K562 (cell line): Measurements from ENCODE around the gene ZNRF2. TPM values are rescaled to one million over a fixed set of nuclear protein-coding genes. Genes with fewer than 3 reads are reported as not detected.

Experiments used
- ARNT ChIP-seq, 2 experiments: fragments of 450-650 bp; IDR thresholded peaks; 2 replicates each; pipeline ENCODE4 v1.6.1; 2016; ENCODE audit warnings: mild to moderate bottlenecking in 1 of 2
- CBFB ChIP-seq: sonication (generic); formaldehyde crosslinking; IDR thresholded peaks from 2 replicates; pipeline ENCODE4 v1.4.0; 2020; ENCODE audit warnings: mild to moderate bottlenecking, missing genetic modification reagents
- EGR1 ChIP-seq: fragments of 450-650 bp; conservative IDR thresholded peaks from 2 replicates; pipeline ENCODE4 v1.6.1; 2017; ENCODE audit warnings: mild to moderate bottlenecking
- ESRRB ChIP-seq: fragments of 250-450 bp; sonication (Bioruptor Pico); IDR thresholded peaks from 2 replicates; pipeline ENCODE4 v1.5.0; 2020; ENCODE audit warnings: mild to moderate bottlenecking, moderate library complexity, borderline replicate concordance
- GABPB1 ChIP-seq: sonication (generic); formaldehyde crosslinking; IDR thresholded peaks from 2 replicates; pipeline ENCODE4 v1.8.0; 2022; ENCODE audit warnings: mild to moderate bottlenecking, missing genetic modification reagents
- HIVEP1 ChIP-seq: fragments of 250-450 bp; sonication (Bioruptor Pico); IDR thresholded peaks from 2 replicates; pipeline ENCODE4 v1.4.0; 2020; ENCODE audit warnings: mild to moderate bottlenecking
- KDM5B ChIP-seq: fragments of 200-600 bp; sonication (generic); IDR thresholded peaks from 2 replicates; pipeline ENCODE4 v1.6.1; 2012; ENCODE audit warnings: low read depth, mild to moderate bottlenecking, moderate library complexity, low read length, control low read depth, inconsistent platforms; ENCODE audit not compliant: insufficient replicate concordance
- KLF6 ChIP-seq: fragments of 250-450 bp; sonication (Bioruptor Pico); IDR thresholded peaks from 2 replicates; pipeline ENCODE4 v1.4.0; 2020; ENCODE audit warnings: mild to moderate bottlenecking, moderate library complexity, borderline replicate concordance
- MAFG ChIP-seq: fragments of 450-650 bp; conservative IDR thresholded peaks from 2 replicates; pipeline ENCODE4 v1.6.1; 2016; ENCODE audit warnings: missing genetic modification characterization, missing compliant biosample characterization
- RBM25 ChIP-seq: fragments of 200-400 bp; formaldehyde crosslinking; IDR thresholded peaks from 2 replicates; pipeline ENCODE4 v1.6.1; 2018; ENCODE audit warnings: low read length, low read depth, moderate library complexity; ENCODE audit not compliant: severe bottlenecking
- TOE1 ChIP-seq, 2 experiments: fragments of 450-650 bp in 1 of 2; sonication (generic) in 1 of 2; formaldehyde crosslinking in 1 of 2; IDR thresholded peaks; 2 replicates each; pipeline versions ENCODE4 v1.7.1 to v1.8.0; 2016 to 2022; ENCODE audit warnings: borderline replicate concordance in 2 of 2, mild to moderate bottlenecking in 2 of 2, antibody characterized with exemption in 1 of 2, inconsistent platforms in 1 of 2, low read depth in 1 of 2, missing genetic modification reagents in 1 of 2, moderate library complexity in 1 of 2
- TRIM24 ChIP-seq, 2 experiments: fragments of 450-650 bp; IDR thresholded peaks; 2 replicates each; pipeline ENCODE4 v1.6.1; 2016
- WHSC1 ChIP-seq: IDR thresholded peaks from one replicate; pipeline ENCODE4 v1.6.1; 2012; ENCODE audit warnings: low read length, control low read depth, inconsistent platforms
- XRCC4 ChIP-seq: IDR thresholded peaks from one replicate; pipeline ENCODE4 v1.6.1; 2011; ENCODE audit not compliant: insufficient read depth, insufficient read length; ENCODE audit errors: extremely low read depth
- ZKSCAN8 ChIP-seq: fragments of 200-800 bp; sonication (Bioruptor generic); IDR thresholded peaks from 2 replicates; pipeline ENCODE4 v1.6.1; 2016; ENCODE audit warnings: missing genetic modification characterization, missing compliant biosample characterization
- ZNF584 ChIP-seq: fragments of 200-800 bp; sonication (Bioruptor generic); IDR thresholded peaks from 2 replicates; pipeline ENCODE4 v1.6.1; 2016; ENCODE audit warnings: low read depth, mild to moderate bottlenecking, missing genetic modification characterization, missing compliant biosample characterization
- polyA plus RNA-seq, 8 experiments: library from polyadenylated mRNA; depleted of rRNA in 4 of 8; stranded (reverse) in 5 of 8; unstranded in 3 of 8; fragments of >200 nt; fragmentation: Nextera tagmentation in 2 of 8; fragmentation: Illumina TruSeq in 1 of 8; extraction: Ambion mirVana in 2 of 8; extraction: Trizol in 1 of 8; gene quantifications; 2 replicates each; pipeline versions ENCODE4 v1.2.1 to v1.2.3, GENCODE V29; 2011 to 2014; ENCODE audit warnings: inconsistent platforms in 1 of 8, missing spikeins in 1 of 8
- total RNA-seq, 7 experiments: library from RNA; depleted of rRNA in 6 of 7; stranded (reverse); fragments of >200 nt in 6 of 7; fragmentation: Illumina TruSeq in 2 of 7; extraction: Trizol in 2 of 7; gene quantifications; 2 replicates each; pipeline versions ENCODE4 v1.2.1 to v1.2.3, GENCODE V29; 2011 to 2021; ENCODE audit warnings: low replicate concordance in 1 of 7
- TF ChIP-seq, protein P1 (sequence below), 2 experiments: IDR thresholded peaks; 2 replicates each; pipeline ENCODE4 v1.6.1; 2012; ENCODE audit warnings: improper control_type of control experiment in 2 of 2, low read depth in 2 of 2, low read length in 2 of 2, borderline replicate concordance in 1 of 2
- TF ChIP-seq, protein P2 (sequence below): fragments of 250-450 bp; sonication (Bioruptor Pico); IDR thresholded peaks from 2 replicates; pipeline ENCODE4 v1.8.0; 2022; ENCODE audit warnings: moderate library complexity, mild to moderate bottlenecking, inconsistent platforms
- TF ChIP-seq, protein P3 (sequence below): fragments of 250-450 bp; sonication (Bioruptor Pico); IDR thresholded peaks from 2 replicates; pipeline ENCODE4 v1.8.0; 2021; ENCODE audit warnings: moderate library complexity, mild to moderate bottlenecking, inconsistent platforms
- TF ChIP-seq, protein P4 (sequence below): fragments of 250-450 bp; sonication (Bioruptor Pico); IDR thresholded peaks from 2 replicates; pipeline ENCODE4 v1.9.0; 2021; ENCODE audit warnings: mild to moderate bottlenecking
- TF ChIP-seq, protein P5 (sequence below): fragments of 450-650 bp; formaldehyde crosslinking; IDR thresholded peaks from 2 replicates; pipeline ENCODE4 v1.4.0; 2020; ENCODE audit warnings: mild to moderate bottlenecking, moderate library complexity

Gene ZNRF2
- total and polyA plus RNA-seq, 9 of the 15 experiments (the other 6 are each of a cell fraction or from before 2014, with no cell fraction given): 1.1 to 13.9 (median 5.5) TPM

DNA sequence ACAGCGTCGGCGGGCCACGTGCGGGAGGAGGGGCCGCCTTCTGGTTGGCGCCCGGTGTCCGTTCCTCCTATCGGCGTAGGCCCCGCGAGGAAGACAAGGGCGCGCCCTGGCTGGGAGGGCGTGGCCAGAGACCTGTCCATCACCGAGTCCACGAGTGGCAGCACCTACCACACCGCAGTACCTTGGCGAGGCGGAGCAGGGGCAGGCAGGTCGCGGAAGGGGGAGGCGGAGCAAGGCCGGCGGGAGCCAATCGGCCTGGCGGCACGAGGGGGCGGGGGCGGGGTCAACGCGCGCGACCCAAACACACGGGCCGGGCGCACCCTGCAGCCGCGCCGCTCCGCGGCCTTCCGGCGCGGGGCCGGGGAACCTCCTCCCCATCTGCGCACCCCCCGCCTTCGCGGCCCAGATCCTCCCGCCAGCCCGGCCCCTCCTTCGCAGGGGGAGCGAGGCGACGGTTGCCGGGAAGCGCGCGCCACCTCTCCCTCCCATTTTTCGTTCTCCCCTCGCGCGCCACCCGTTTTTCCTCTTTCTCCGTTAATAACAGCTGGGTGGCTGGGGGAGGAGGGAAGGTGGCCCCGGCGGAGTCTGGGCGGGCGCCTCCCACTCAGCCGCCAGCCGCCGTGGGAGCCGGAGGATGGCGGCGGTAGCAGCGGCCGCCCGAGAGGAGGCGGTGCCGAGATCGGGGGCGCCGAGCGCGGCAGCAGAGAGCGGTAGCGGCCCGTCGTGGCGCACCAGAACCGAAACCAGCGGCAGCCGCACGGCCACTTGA, at the start of gene ZNRF2 (continued):
- TF ChIP-seq HIVEP1 (CRISPR knock-in tag): no peak
- TF ChIP-seq WHSC1: no peak
- TF ChIP-seq XRCC4: no peak
- TF ChIP-seq, protein P1, sequence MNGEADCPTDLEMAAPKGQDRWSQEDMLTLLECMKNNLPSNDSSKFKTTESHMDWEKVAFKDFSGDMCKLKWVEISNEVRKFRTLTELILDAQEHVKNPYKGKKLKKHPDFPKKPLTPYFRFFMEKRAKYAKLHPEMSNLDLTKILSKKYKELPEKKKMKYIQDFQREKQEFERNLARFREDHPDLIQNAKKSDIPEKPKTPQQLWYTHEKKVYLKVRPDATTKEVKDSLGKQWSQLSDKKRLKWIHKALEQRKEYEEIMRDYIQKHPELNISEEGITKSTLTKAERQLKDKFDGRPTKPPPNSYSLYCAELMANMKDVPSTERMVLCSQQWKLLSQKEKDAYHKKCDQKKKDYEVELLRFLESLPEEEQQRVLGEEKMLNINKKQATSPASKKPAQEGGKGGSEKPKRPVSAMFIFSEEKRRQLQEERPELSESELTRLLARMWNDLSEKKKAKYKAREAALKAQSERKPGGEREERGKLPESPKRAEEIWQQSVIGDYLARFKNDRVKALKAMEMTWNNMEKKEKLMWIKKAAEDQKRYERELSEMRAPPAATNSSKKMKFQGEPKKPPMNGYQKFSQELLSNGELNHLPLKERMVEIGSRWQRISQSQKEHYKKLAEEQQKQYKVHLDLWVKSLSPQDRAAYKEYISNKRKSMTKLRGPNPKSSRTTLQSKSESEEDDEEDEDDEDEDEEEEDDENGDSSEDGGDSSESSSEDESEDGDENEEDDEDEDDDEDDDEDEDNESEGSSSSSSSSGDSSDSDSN (IDR thresholded peaks at IDR 0.05; ENCODE audit: borderline replicate concordance in 1 of 2, low read depth in 2 of 2, low read length in 2 of 2): peak; percentile 67 to 82; a peak in 3 of 4 replicates
- no peak for TF ChIP-seq ZKSCAN8 (CRISPR knock-in tag)
- TF ChIP-seq ZNF584: no peak
- TF ChIP-seq, protein P2, sequence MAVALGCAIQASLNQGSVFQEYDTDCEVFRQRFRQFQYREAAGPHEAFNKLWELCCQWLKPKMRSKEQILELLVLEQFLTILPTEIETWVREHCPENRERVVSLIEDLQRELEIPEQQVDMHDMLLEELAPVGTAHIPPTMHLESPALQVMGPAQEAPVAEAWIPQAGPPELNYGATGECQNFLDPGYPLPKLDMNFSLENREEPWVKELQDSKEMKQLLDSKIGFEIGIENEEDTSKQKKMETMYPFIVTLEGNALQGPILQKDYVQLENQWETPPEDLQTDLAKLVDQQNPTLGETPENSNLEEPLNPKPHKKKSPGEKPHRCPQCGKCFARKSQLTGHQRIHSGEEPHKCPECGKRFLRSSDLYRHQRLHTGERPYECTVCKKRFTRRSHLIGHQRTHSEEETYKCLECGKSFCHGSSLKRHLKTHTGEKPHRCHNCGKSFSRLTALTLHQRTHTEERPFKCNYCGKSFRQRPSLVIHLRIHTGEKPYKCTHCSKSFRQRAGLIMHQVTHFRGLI (CRISPR knock-in tag): no peak
- TF ChIP-seq, protein P3, sequence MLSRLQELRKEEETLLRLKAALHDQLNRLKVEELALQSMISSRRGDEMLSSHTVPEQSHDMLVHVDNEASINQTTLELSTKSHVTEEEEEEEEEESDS (CRISPR knock-in tag): no peak
- TF ChIP-seq RBM25: peak; percentile 47
- no peak for TF ChIP-seq ESRRB (CRISPR knock-in tag)
- TF ChIP-seq, protein P4, sequence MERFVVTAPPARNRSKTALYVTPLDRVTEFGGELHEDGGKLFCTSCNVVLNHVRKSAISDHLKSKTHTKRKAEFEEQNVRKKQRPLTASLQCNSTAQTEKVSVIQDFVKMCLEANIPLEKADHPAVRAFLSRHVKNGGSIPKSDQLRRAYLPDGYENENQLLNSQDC (CRISPR knock-in tag): no peak
- TF ChIP-seq GABPB1 (CRISPR knock-in tag): peak; percentile 9; the same call in 1 of the 2 replicates
- TF ChIP-seq ARNT (IDR thresholded peaks at IDR 0.05): no peak
- peak; percentile 27; the same call in 1 of the 2 replicates for TF ChIP-seq TOE1 (IDR thresholded peaks at IDR 0.05; ENCODE audit: borderline replicate concordance)
- no peak for TF ChIP-seq TOE1 (CRISPR knock-in tag; IDR thresholded peaks at IDR 0.05; ENCODE audit: borderline replicate concordance, low read depth)
- peak; percentile 48; the same call in 1 of the 2 replicates for TF ChIP-seq EGR1
- no peak for TF ChIP-seq KLF6 (CRISPR knock-in tag)
- TF ChIP-seq MAFG (tag): no peak
- TF ChIP-seq, protein P5, sequence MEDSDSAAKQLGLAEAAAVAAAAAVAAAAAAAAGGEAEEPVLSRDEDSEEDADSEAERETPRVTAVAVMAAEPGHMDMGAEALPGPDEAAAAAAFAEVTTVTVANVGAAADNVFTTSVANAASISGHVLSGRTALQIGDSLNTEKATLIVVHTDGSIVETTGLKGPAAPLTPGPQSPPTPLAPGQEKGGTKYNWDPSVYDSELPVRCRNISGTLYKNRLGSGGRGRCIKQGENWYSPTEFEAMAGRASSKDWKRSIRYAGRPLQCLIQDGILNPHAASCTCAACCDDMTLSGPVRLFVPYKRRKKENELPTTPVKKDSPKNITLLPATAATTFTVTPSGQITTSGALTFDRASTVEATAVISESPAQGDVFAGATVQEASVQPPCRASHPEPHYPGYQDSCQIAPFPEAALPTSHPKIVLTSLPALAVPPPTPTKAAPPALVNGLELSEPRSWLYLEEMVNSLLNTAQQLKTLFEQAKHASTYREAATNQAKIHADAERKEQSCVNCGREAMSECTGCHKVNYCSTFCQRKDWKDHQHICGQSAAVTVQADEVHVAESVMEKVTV (CRISPR knock-in tag): 0 out of 2 replicates have a peak, but pooled peaks have one; percentile 16
- peak in 1 of 2 experiments; percentile 23; a peak in 1 of 4 replicates for TF ChIP-seq TRIM24 (IDR thresholded peaks at IDR 0.05)
- no peak for TF ChIP-seq CBFB (CRISPR knock-in tag)
- peak; percentile 72 for TF ChIP-seq KDM5B
